ENCODE measurements around the gene CRYL1.

Gene CRYL1

GRCh38 chr13:20403826-20404225, 121.8 kb downstream of the CRYL1 start:
- in situ Hi-C loops (cut with MboI; ENCODE audit: low sequenced_read_pairs), result no loop called here

GRCh38 chr13:20402881-20403280, 122.8 kb downstream of the CRYL1 start:
- in situ Hi-C loops (cut with MboI; ENCODE audit: low sequenced_read_pairs), result no loop called here

GRCh38 chr13:20401931-20402856, 123.5 kb downstream of the CRYL1 start:
- in situ Hi-C loops (cut with MboI; ENCODE audit: low sequenced_read_pairs), result no loop called here

- in situ Hi-C loops (cut with MboI; ENCODE audit: low sequenced_read_pairs), result no loop called here
These were observed 124.1 kb downstream of the CRYL1 start for GRCh38 chr13:20401531-20401930.

- in situ Hi-C loops (cut with MboI; ENCODE audit: low sequenced_read_pairs), result no loop called here
These were observed 124.9 kb downstream of the CRYL1 start for GRCh38 chr13:20400774-20401173.

GRCh38 chr13:20399961-20400360, 125.7 kb downstream of the CRYL1 start:
- in situ Hi-C loops (cut with MboI; ENCODE audit: low sequenced_read_pairs), result no loop called here

- in situ Hi-C loops (cut with MboI; ENCODE audit: low sequenced_read_pairs), result no loop called here
These were observed 126.1 kb downstream of the CRYL1 start for GRCh38 chr13:20399515-20399914.

GRCh38 chr13:20398459-20398858, 127.2 kb downstream of the CRYL1 start:
- in situ Hi-C loops (cut with MboI; ENCODE audit: low sequenced_read_pairs), result no loop called here

GRCh38 chr13:20397896-20398295, 127.8 kb downstream of the CRYL1 start:
- in situ Hi-C loops (cut with MboI; ENCODE audit: low sequenced_read_pairs), result no loop called here

- in situ Hi-C loops (cut with MboI; ENCODE audit: low sequenced_read_pairs), result no loop called here
These were observed 130.4 kb downstream of the CRYL1 start for GRCh38 chr13:20395061-20395916.

GRCh38 chr13:20394506-20394905, 131.2 kb downstream of the CRYL1 start:
- in situ Hi-C loops (cut with MboI; ENCODE audit: low sequenced_read_pairs), result no loop called here

- in situ Hi-C loops (cut with MboI; ENCODE audit: low sequenced_read_pairs), result no loop called here
These were observed 131.5 kb downstream of the CRYL1 start for GRCh38 chr13:20394169-20394501.

- in situ Hi-C loops (cut with MboI; ENCODE audit: low sequenced_read_pairs), result no loop called here
These were observed 132.1 kb downstream of the CRYL1 start for GRCh38 chr13:20393273-20394168.

- in situ Hi-C loops (cut with MboI; ENCODE audit: low sequenced_read_pairs), result no loop called here
These were observed 133.1 kb downstream of the CRYL1 start for GRCh38 chr13:20392530-20392929.

GRCh38 chr13:20391597-20392452, 133.8 kb downstream of the CRYL1 start:
- in situ Hi-C loops (cut with MboI; ENCODE audit: low sequenced_read_pairs), result no loop called here

- in situ Hi-C loops (cut with MboI; ENCODE audit: low sequenced_read_pairs), result no loop called here
These were observed 135.0 kb downstream of the CRYL1 start for GRCh38 chr13:20390526-20391175.

GRCh38 chr13:20389696-20390525, 135.7 kb downstream of the CRYL1 start:
- in situ Hi-C loops (cut with MboI; ENCODE audit: low sequenced_read_pairs), result no loop called here

- in situ Hi-C loops (cut with MboI; ENCODE audit: low sequenced_read_pairs), result no loop called here
These were observed 137.5 kb downstream of the CRYL1 start for GRCh38 chr13:20388184-20388583.

Measured in HL-60/S4 treated with retinoic acid at 250 ng/mL for 4 days and 3 days (cell line).